GM19395 (cell line): ENCODE data around the gene C12orf57.

Experiments used
- ATAC-seq: cut with Tn5 transposase; IDR thresholded peaks from one replicate; pipeline ENCODE4 v1.9.1; 2021; ENCODE audit warnings: mild to moderate bottlenecking, moderate library complexity; ENCODE audit not compliant: unreplicated experiment

The C12orf57 gene

GRCh38 chr12:6987956-6988553, 44.2 kb downstream of the C12orf57 start:
- no peak for ATAC-seq
